HepG2 (cell line): ENCODE measurements around the gene KIAA0825. TPM values are rescaled to one million over a fixed set of nuclear protein-coding genes. Genes with fewer than 3 reads are reported as not detected.

Experiments used
- ATAC-seq: fragments of 200-7000 bp; cut with Tn5 transposase; 3 replicates; pipeline ENCODE4 v1.9.1; 2020; ENCODE audit warnings: mild to moderate bottlenecking, moderate library complexity
- BruUV-seq: library from RNA; stranded (reverse); fragments of 400-500 nt; replicated peaks from 2 replicates; lab custom pipeline; 2021; lab: Mats Ljungman, UMichigan
- CTCF ChIA-PET: fragments of 300-600 bp; formaldehyde crosslinking; extraction: SDS; loops from one replicate; lab custom pipeline; 2021; ENCODE audit warnings: low total read pairs, inconsistent platforms, low intra/inter-chr PET ratio; lab: Yijun Ruan, JAX
- POLR2A ChIA-PET: fragments of 350-600 bp; sonication (Branson Sonifier 250); formaldehyde crosslinking; loops from one replicate; lab custom pipeline; 2020; ENCODE audit warnings: antibody characterized with exemption, inconsistent platforms; lab: Yijun Ruan, JAX
- DNase-seq: peaks from one replicate; pipeline ENCODE4 v3.0.0-alpha.2; 2015; ENCODE audit warnings: low spot score
- FAIRE-seq: peaks from 3 replicates; lab custom pipeline; 2011; peaks lifted over from hg19 to GRCh38; lab: Jason Lieb, UNC
- H2AFZ ChIP-seq: one replicate; pipeline ENCODE4 v1.6.1; 2011; ENCODE audit warnings: low read length, inconsistent platforms
- H3K27ac ChIP-seq: fragments of 300-600 bp; 3 replicates; pipeline ENCODE4 v1.8.0; 2011; ENCODE audit warnings: mixed run types, mild to moderate bottlenecking, mixed read lengths, low read length, inconsistent platforms; ENCODE audit not compliant: insufficient read depth; ENCODE audit errors: extremely low read length
- H3K27me3 ChIP-seq, 2 experiments: fragments of 200-600 bp in 1 of 2; 2 replicates in 1 of 2; 3 replicates in 1 of 2; pipeline versions ENCODE4 v1.6.0 to v1.8.0; 2011; ENCODE audit warnings: low read length in 2 of 2, mild to moderate bottlenecking in 2 of 2, moderate library complexity in 2 of 2, inconsistent platforms in 1 of 2; ENCODE audit not compliant: insufficient read depth in 2 of 2, control insufficient read depth in 1 of 2
- H3K36me3 ChIP-seq, 2 experiments: fragments of 200-600 bp in 1 of 2; replicated peaks in 1 of 2; 2 replicates in 1 of 2; 3 replicates in 1 of 2; pipeline versions ENCODE4 v1.5.1 to v1.8.0; 2011; ENCODE audit warnings: low read length in 2 of 2, inconsistent platforms in 1 of 2; ENCODE audit not compliant: insufficient read depth in 2 of 2, control insufficient read depth in 1 of 2
- H3K4me1 ChIP-seq: 2 replicates; pipeline ENCODE4 v1.5.1; 2012; ENCODE audit warnings: low read length, inconsistent platforms; ENCODE audit not compliant: insufficient read depth
- H3K4me2 ChIP-seq: 2 replicates; pipeline ENCODE4 v1.6.0; 2011; ENCODE audit warnings: low read depth, low read length, inconsistent platforms
- H3K4me3 ChIP-seq, 3 experiments: fragments of 200-600 bp in 1 of 3; sonication (generic), shearing (Covaris generic) in 1 of 3; replicated peaks in 1 of 3; 2 replicates each; pipeline ENCODE4 v1.5.1; 2011 to 2016; ENCODE audit warnings: low read length in 3 of 3, inconsistent platforms in 2 of 3, low read depth in 2 of 3, mild to moderate bottlenecking in 2 of 3, control low read depth in 1 of 3, mixed read lengths in 1 of 3; ENCODE audit not compliant: insufficient read depth in 1 of 3
- H3K79me2 ChIP-seq: one replicate; pipeline ENCODE4 v1.6.1; 2011; ENCODE audit warnings: low read length, inconsistent platforms; ENCODE audit not compliant: insufficient read depth
- H3K9ac ChIP-seq: 2 replicates; pipeline ENCODE4 v1.6.0; 2011; ENCODE audit warnings: mild to moderate bottlenecking, low read depth, low read length, inconsistent platforms; ENCODE audit not compliant: insufficient read depth
- H3K9me3 ChIP-seq: 2 replicates; pipeline ENCODE4 v1.5.1; 2012; ENCODE audit warnings: mild to moderate bottlenecking, low read length
- H4K20me1 ChIP-seq: 2 replicates; pipeline ENCODE4 v1.6.0; 2011; ENCODE audit warnings: inconsistent platforms, mild to moderate bottlenecking, low read length, moderate library complexity; ENCODE audit not compliant: insufficient read depth
- HIVEP1 ChIP-seq: sonication (generic); formaldehyde crosslinking; IDR thresholded peaks from 2 replicates; pipeline ENCODE4 v1.4.0; 2020; ENCODE audit warnings: mild to moderate bottlenecking, missing genetic modification reagents
- HOXA9 ChIP-seq: sonication (generic); formaldehyde crosslinking; IDR thresholded peaks from 2 replicates; pipeline ENCODE4 v1.8.1; 2022; ENCODE audit warnings: missing genetic modification reagents, mild to moderate bottlenecking, moderate library complexity, borderline replicate concordance
- NFATC3 ChIP-seq: sonication (generic); formaldehyde crosslinking; IDR thresholded peaks from 2 replicates; pipeline ENCODE4 v1.5.1; 2020; ENCODE audit warnings: mild to moderate bottlenecking, missing genetic modification reagents
- PHF5A ChIP-seq: IDR thresholded peaks from one replicate; pipeline ENCODE4 v1.6.1; 2018; ENCODE audit warnings: low read depth, missing genetic modification reagents; ENCODE audit not compliant: unreplicated experiment
- ZFP91 ChIP-seq: sonication (generic); formaldehyde crosslinking; IDR thresholded peaks from 2 replicates; pipeline ENCODE4 v1.9.0; 2022; ENCODE audit warnings: missing genetic modification reagents, mild to moderate bottlenecking, borderline replicate concordance
- ZNF33A ChIP-seq: sonication (generic); formaldehyde crosslinking; IDR thresholded peaks from 2 replicates; pipeline ENCODE4 v1.5.1; 2020; ENCODE audit warnings: missing genetic modification reagents, mild to moderate bottlenecking, moderate library complexity, borderline replicate concordance
- ZNF607 ChIP-seq: sonication (generic); formaldehyde crosslinking; IDR thresholded peaks from 2 replicates; pipeline ENCODE4 v1.5.1; 2020; ENCODE audit warnings: missing genetic modification reagents, mild to moderate bottlenecking, borderline replicate concordance
- WGBS: methylation state at CpG from one replicate; pipeline ENCODE4 v1.1.6; 2017; ENCODE audit warnings: low lambda C conversion rate; 5-methylcytosine and 5-hydroxymethylcytosine counted together
- in situ Hi-C: cut with HindIII; loops from 2 replicates; pipeline ENCODE4 v1.10.0; 2017; ENCODE audit warnings: low pct_unique_long_range_greater_than_20kb; ENCODE audit not compliant: extremely low pct_ligation_motif_present
- intact Hi-C: fragments of 100-400 bp; cut with micrococcal nuclease; formaldehyde crosslinking; loops from one replicate; pipeline ENCODE4 v1.10.0; 2022; ENCODE audit not compliant: unreplicated experiment
- polyA plus RNA-seq, 8 experiments: library from polyadenylated mRNA; depleted of rRNA in 3 of 8; stranded (reverse) in 7 of 8; unstranded in 1 of 8; fragments of >200 nt; fragmentation: Illumina TruSeq in 4 of 8; extraction: Trizol in 4 of 8; gene quantifications; 2 replicates each; pipeline versions ENCODE4 v1.2.1 to v1.2.3, GENCODE V29; 2011 to 2016; ENCODE audit warnings: low read depth in 4 of 8, missing spikeins in 1 of 8, mixed read lengths in 1 of 8; ENCODE audit not compliant: insufficient read depth in 1 of 8
- total RNA-seq, 5 experiments: library from RNA; depleted of rRNA; stranded (reverse); fragments of >200 nt; fragmentation: Illumina TruSeq; extraction: Trizol; gene quantifications; 2 replicates each; pipeline ENCODE4 v1.2.3, GENCODE V29; 2016; ENCODE audit warnings: low read depth in 1 of 5
- TF ChIP-seq, protein P1 (sequence below): sonication (generic); formaldehyde crosslinking; IDR thresholded peaks from 2 replicates; pipeline ENCODE4 v1.9.0; 2021; ENCODE audit warnings: missing genetic modification reagents, borderline replicate concordance

KIAA0825 gene
- total and polyA plus RNA-seq, 2 of the 13 experiments (the other 11 are each of a cell fraction or from before 2014, with no cell fraction given), result 0.05 to 0.51 TPM

DNA sequence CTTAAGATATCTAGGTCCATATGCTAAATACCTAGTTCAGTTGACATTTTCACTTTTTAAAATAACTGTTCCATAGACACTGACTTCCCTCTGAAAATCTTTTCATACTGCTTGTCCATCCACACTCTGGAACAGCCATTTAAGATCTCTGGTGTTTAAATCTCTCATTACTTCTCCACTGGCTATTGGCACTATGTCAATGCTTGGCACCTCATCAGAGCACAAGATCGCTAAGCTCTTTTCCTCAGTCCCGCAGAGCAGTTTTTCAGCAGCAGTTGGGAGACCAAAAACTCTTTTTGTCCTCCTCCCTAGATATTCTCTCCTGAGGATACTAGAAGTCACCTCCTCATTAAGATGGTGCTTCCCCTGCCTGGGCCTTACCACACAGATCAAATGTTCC, 172.7 kb downstream of the KIAA0825 start:
- H3K4me1 ChIP-seq, result no peaks in the 10 kb centered on the region
- CTCF ChIA-PET, result no interaction called here
- no peak for TF ChIP-seq NFATC3 (CRISPR knock-in tag)
- TF ChIP-seq ZFP91, result no peak
- TF ChIP-seq HOXA9 (CRISPR knock-in tag), result no peak
- TF ChIP-seq, protein P1, sequence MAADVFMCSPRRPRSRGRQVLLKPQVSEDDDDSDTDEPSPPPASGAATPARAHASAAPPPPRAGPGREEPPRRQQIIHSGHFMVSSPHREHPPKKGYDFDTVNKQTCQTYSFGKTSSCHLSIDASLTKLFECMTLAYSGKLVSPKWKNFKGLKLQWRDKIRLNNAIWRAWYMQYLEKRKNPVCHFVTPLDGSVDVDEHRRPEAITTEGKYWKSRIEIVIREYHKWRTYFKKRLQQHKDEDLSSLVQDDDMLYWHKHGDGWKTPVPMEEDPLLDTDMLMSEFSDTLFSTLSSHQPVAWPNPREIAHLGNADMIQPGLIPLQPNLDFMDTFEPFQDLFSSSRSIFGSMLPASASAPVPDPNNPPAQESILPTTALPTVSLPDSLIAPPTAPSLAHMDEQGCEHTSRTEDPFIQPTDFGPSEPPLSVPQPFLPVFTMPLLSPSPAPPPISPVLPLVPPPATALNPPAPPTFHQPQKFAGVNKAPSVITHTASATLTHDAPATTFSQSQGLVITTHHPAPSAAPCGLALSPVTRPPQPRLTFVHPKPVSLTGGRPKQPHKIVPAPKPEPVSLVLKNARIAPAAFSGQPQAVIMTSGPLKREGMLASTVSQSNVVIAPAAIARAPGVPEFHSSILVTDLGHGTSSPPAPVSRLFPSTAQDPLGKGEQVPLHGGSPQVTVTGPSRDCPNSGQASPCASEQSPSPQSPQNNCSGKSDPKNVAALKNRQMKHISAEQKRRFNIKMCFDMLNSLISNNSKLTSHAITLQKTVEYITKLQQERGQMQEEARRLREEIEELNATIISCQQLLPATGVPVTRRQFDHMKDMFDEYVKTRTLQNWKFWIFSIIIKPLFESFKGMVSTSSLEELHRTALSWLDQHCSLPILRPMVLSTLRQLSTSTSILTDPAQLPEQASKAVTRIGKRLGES, result no peak
- no peak for TF ChIP-seq HIVEP1
- TF ChIP-seq PHF5A (CRISPR knock-in tag), result no peak
- no peak for TF ChIP-seq ZNF33A (CRISPR knock-in tag)
- no peak for TF ChIP-seq ZNF607 (CRISPR knock-in tag)
- TF ChIP-seq, all 625 proteins: peak for 0
- Histone ChIP-seq H2AFZ (no peak overlapping the region), H3K4me3 (no peak overlapping the region), H3K79me2 (no peaks in the 10 kb centered on the region), H4K20me1 (no peaks in the 10 kb centered on the region), H3K27ac (no peak overlapping the region), H3K9ac (no peak overlapping the region), H3K4me2 (no peak overlapping the region), H3K9me3 (no peaks in the 10 kb centered on the region), H3K27me3 (no peaks in the 10 kb centered on the region), H3K36me3 (no peaks in the 10 kb centered on the region)
- 48% methylated on average over 2 of the region's 2 CpGs for WGBS
- POLR2A ChIA-PET, result no interaction called here
- no TSS peak for BruUV-seq
- FAIRE-seq, result no peak
- no peak for DNase-seq
- in situ Hi-C loops, result no loop called here
- ATAC-seq, result no peak
- intact Hi-C loops, result no loop called here
